ENCODE data around the gene EXOC2.

DNA sequence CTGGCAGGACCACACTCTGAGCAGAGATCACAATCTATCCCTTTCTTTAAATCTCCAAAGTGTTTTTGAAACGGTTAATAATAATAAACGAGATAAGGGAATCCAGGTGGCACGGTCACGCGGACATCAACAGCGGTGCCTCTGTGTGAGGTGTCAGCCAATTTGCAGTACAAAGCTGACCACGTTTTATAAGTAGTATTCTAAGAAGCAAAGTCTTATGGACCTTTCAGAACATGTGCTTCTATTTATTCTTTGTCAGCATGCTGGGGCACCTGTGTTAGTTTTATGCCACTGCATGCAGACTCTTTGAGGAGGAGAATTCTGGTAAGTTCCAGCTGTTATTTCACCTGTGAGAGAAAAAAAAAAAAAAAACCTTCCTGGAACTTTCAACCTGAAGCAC, 39.0 kb upstream of the EXOC2 start:
- TF ChIP-seq CREB1 (IDR thresholded peaks at IDR 0.05; ENCODE audit: low read depth) (no peak), RAD21 (IDR thresholded peaks at IDR 0.05; ENCODE audit: low read depth) (no peak), EP300 (IDR thresholded peaks at IDR 0.05; ENCODE audit: borderline replicate concordance) (no peak), ZBTB7A (IDR thresholded peaks at IDR 0.05; ENCODE audit: low read depth) (no peak), FOXM1 (IDR thresholded peaks at IDR 0.05; ENCODE audit: borderline replicate concordance, low read depth) (no peak), EGR1 (IDR thresholded peaks at IDR 0.05) (no peak), TAF1 (IDR thresholded peaks at IDR 0.05; ENCODE audit: low read depth) (no peak)
- TF ChIP-seq, protein P1, sequence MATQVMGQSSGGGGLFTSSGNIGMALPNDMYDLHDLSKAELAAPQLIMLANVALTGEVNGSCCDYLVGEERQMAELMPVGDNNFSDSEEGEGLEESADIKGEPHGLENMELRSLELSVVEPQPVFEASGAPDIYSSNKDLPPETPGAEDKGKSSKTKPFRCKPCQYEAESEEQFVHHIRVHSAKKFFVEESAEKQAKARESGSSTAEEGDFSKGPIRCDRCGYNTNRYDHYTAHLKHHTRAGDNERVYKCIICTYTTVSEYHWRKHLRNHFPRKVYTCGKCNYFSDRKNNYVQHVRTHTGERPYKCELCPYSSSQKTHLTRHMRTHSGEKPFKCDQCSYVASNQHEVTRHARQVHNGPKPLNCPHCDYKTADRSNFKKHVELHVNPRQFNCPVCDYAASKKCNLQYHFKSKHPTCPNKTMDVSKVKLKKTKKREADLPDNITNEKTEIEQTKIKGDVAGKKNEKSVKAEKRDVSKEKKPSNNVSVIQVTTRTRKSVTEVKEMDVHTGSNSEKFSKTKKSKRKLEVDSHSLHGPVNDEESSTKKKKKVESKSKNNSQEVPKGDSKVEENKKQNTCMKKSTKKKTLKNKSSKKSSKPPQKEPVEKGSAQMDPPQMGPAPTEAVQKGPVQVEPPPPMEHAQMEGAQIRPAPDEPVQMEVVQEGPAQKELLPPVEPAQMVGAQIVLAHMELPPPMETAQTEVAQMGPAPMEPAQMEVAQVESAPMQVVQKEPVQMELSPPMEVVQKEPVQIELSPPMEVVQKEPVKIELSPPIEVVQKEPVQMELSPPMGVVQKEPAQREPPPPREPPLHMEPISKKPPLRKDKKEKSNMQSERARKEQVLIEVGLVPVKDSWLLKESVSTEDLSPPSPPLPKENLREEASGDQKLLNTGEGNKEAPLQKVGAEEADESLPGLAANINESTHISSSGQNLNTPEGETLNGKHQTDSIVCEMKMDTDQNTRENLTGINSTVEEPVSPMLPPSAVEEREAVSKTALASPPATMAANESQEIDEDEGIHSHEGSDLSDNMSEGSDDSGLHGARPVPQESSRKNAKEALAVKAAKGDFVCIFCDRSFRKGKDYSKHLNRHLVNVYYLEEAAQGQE (IDR thresholded peaks at IDR 0.05; ENCODE audit: low read depth), result no peak
- TF ChIP-seq, protein P2, sequence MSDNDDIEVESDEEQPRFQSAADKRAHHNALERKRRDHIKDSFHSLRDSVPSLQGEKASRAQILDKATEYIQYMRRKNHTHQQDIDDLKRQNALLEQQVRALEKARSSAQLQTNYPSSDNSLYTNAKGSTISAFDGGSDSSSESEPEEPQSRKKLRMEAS (IDR thresholded peaks at IDR 0.05), result no peak
